ENCODE results near the gene IGLL1.
"Not testable (repeated sequence)": the region's sequence is repeated elsewhere in the genome, so short reads cannot be mapped to it uniquely, and the experiment has no call there.

The IGLL1 gene

GRCh38 chr22:23565305-23565914, 14.7 kb downstream of the IGLL1 start:
- peaks cover 29% of the 10 kb centered on the region for H3K27me3 ChIP-seq (ENCODE audit: insufficient read depth, poor library complexity, severe bottlenecking)
- H3K9me3 ChIP-seq (ENCODE audit: severe bottlenecking), result no peaks in the 10 kb centered on the region
- ATAC-seq (ENCODE audit: low read depth) (peak; percentile 44; the same call in 2 of the 3 replicates), DNase-seq (ENCODE audit: low spot score) (no peak)
- no peaks in the 10 kb centered on the region for H3K4me1 ChIP-seq (ENCODE audit: insufficient read depth, poor library complexity, severe bottlenecking)
- TF ChIP-seq CTCF (IDR thresholded peaks at IDR 0.05; ENCODE audit: poor library complexity, severe bottlenecking), result no peak
- no peak overlapping the region for H3K4me3 ChIP-seq (ENCODE audit: severe bottlenecking)
- no peak overlapping the region for H3K27ac ChIP-seq (ENCODE audit: poor library complexity, severe bottlenecking)
- H3K36me3 ChIP-seq (ENCODE audit: low read depth), result no peaks in the 10 kb centered on the region

- Histone ChIP-seq H3K27me3 (ENCODE audit: insufficient read depth, poor library complexity, severe bottlenecking) (peaks cover 29% of the 10 kb centered on the region), H3K4me3 (ENCODE audit: severe bottlenecking) (no peak overlapping the region), H3K36me3 (ENCODE audit: low read depth) (no peaks in the 10 kb centered on the region), H3K9me3 (ENCODE audit: severe bottlenecking) (no peaks in the 10 kb centered on the region), H3K27ac (ENCODE audit: poor library complexity, severe bottlenecking) (no peak overlapping the region), H3K4me1 (ENCODE audit: insufficient read depth, poor library complexity, severe bottlenecking) (no peaks in the 10 kb centered on the region)
- DNase-seq (ENCODE audit: low spot score) (no peak), ATAC-seq (ENCODE audit: low read depth) (no peak)
- TF ChIP-seq CTCF (IDR thresholded peaks at IDR 0.05; ENCODE audit: poor library complexity, severe bottlenecking), result no peak
Observed at GRCh38 chr22:23564276-23564675, 15.8 kb downstream of the IGLL1 start.

GRCh38 chr22:23563111-23563510, 17.0 kb downstream of the IGLL1 start:
- no peak for ATAC-seq (ENCODE audit: low read depth)
- DNase-seq (ENCODE audit: low spot score), result no peak
- TF ChIP-seq CTCF (IDR thresholded peaks at IDR 0.05; ENCODE audit: poor library complexity, severe bottlenecking), result no peak
- Histone ChIP-seq H3K9me3 (ENCODE audit: severe bottlenecking) (no peaks in the 10 kb centered on the region), H3K4me3 (ENCODE audit: severe bottlenecking) (no peak overlapping the region), H3K36me3 (ENCODE audit: low read depth) (no peaks in the 10 kb centered on the region), H3K4me1 (ENCODE audit: insufficient read depth, poor library complexity, severe bottlenecking) (no peaks in the 10 kb centered on the region), H3K27me3 (ENCODE audit: insufficient read depth, poor library complexity, severe bottlenecking) (peaks cover 29% of the 10 kb centered on the region), H3K27ac (ENCODE audit: poor library complexity, severe bottlenecking) (no peak overlapping the region)

GRCh38 chr22:23562186-23562585, 17.9 kb downstream of the IGLL1 start:
- no peaks in the 10 kb centered on the region for H3K4me1 ChIP-seq (ENCODE audit: insufficient read depth, poor library complexity, severe bottlenecking)
- H3K9me3 ChIP-seq (ENCODE audit: severe bottlenecking), result no peaks in the 10 kb centered on the region
- no peak for TF ChIP-seq CTCF (IDR thresholded peaks at IDR 0.05; ENCODE audit: poor library complexity, severe bottlenecking)
- peaks cover 25% of the 10 kb centered on the region for H3K27me3 ChIP-seq (ENCODE audit: insufficient read depth, poor library complexity, severe bottlenecking)
- ATAC-seq (ENCODE audit: low read depth) (no peak), DNase-seq (ENCODE audit: low spot score) (no peak)
- no peaks in the 10 kb centered on the region for H3K36me3 ChIP-seq (ENCODE audit: low read depth)
- no peak overlapping the region for H3K4me3 ChIP-seq (ENCODE audit: severe bottlenecking)
- H3K27ac ChIP-seq (ENCODE audit: poor library complexity, severe bottlenecking), result no peak overlapping the region

- H3K4me3 ChIP-seq (ENCODE audit: severe bottlenecking); H3K36me3 ChIP-seq (ENCODE audit: low read depth); H3K9me3 ChIP-seq (ENCODE audit: severe bottlenecking); DNase-seq (ENCODE audit: low spot score); H3K4me1 ChIP-seq (ENCODE audit: insufficient read depth, poor library complexity, severe bottlenecking); ATAC-seq (ENCODE audit: low read depth); H3K27ac ChIP-seq (ENCODE audit: poor library complexity, severe bottlenecking): not testable (repeated sequence)
- peaks cover 15% of the 10 kb centered on the region for H3K27me3 ChIP-seq (ENCODE audit: insufficient read depth, poor library complexity, severe bottlenecking)
Observed at GRCh38 chr22:23561025-23561510, 19.0 kb downstream of the IGLL1 start.

GRCh38 chr22:23560215-23560614, 19.9 kb downstream of the IGLL1 start:
- ATAC-seq (ENCODE audit: low read depth); H3K4me1 ChIP-seq (ENCODE audit: insufficient read depth, poor library complexity, severe bottlenecking); H3K27me3 ChIP-seq (ENCODE audit: insufficient read depth, poor library complexity, severe bottlenecking); H3K36me3 ChIP-seq (ENCODE audit: low read depth); H3K4me3 ChIP-seq (ENCODE audit: severe bottlenecking); H3K9me3 ChIP-seq (ENCODE audit: severe bottlenecking); DNase-seq (ENCODE audit: low spot score); H3K27ac ChIP-seq (ENCODE audit: poor library complexity, severe bottlenecking): not testable (repeated sequence)
